ENCODE measurements around the gene LSG1. TPM values are rescaled to one million over a fixed set of nuclear protein-coding genes. Genes with fewer than 3 reads are reported as not detected.
"Not testable (repeated sequence)": the region's sequence is repeated elsewhere in the genome, so short reads cannot be mapped to it uniquely, and the experiment has no call there.

The LSG1 gene
- total RNA-seq, 2 donors from 2014 or later, result 19.0 to 34.8 TPM

DNA sequence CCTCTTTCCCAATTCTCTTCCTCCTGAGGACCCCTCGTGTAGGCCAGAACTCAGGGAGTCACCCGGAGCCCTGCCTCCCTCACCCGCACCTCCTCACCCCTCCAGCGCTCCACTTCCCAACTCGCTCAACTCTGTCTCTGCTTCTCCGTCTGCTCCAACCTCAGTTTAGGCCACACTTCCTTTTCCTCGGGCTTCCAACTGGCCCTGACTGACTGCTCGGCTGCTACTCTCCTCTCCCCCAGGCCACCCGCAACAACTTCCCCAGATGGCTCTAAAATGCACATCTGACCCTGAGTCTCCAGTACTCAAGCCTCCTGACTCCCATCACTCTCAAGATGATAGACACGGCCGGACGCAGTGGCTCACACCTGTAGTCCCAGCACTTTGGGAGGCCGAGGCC, 62.4 kb downstream of the LSG1 start:
- no peak for DNase-seq
- H3K9ac ChIP-seq (ENCODE audit: low read depth in 2 of 2, low read length in 2 of 2), result no peak overlapping the region
- no peaks in the 10 kb centered on the region for H3K9me3 ChIP-seq
- no peak overlapping the region for H3K27ac ChIP-seq
- H3K4me3 ChIP-seq, result no peak overlapping the region
- H3K4me1 ChIP-seq, result no peaks in the 10 kb centered on the region
- H3K27me3 ChIP-seq, result no peaks in the 10 kb centered on the region
- intact Hi-C loops (cut with DNase I), result no loop called here
- H3K36me3 ChIP-seq, result no peaks in the 10 kb centered on the region
- TF ChIP-seq, protein P1, sequence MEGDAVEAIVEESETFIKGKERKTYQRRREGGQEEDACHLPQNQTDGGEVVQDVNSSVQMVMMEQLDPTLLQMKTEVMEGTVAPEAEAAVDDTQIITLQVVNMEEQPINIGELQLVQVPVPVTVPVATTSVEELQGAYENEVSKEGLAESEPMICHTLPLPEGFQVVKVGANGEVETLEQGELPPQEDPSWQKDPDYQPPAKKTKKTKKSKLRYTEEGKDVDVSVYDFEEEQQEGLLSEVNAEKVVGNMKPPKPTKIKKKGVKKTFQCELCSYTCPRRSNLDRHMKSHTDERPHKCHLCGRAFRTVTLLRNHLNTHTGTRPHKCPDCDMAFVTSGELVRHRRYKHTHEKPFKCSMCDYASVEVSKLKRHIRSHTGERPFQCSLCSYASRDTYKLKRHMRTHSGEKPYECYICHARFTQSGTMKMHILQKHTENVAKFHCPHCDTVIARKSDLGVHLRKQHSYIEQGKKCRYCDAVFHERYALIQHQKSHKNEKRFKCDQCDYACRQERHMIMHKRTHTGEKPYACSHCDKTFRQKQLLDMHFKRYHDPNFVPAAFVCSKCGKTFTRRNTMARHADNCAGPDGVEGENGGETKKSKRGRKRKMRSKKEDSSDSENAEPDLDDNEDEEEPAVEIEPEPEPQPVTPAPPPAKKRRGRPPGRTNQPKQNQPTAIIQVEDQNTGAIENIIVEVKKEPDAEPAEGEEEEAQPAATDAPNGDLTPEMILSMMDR (IDR thresholded peaks at IDR 0.05), result no peak

- Histone ChIP-seq H3K9ac (ENCODE audit: low read depth in 2 of 2, low read length in 2 of 2) (no peak overlapping the region), H3K36me3 (no peaks in the 10 kb centered on the region), H3K4me3 (no peak overlapping the region), H3K4me1 (no peaks in the 10 kb centered on the region), H3K27ac (no peak overlapping the region), H3K27me3 (no peaks in the 10 kb centered on the region), H3K9me3 (no peaks in the 10 kb centered on the region)
- intact Hi-C loops (cut with DNase I), result no loop called here
- TF ChIP-seq, protein P1 (IDR thresholded peaks at IDR 0.05), result no peak
- DNase-seq, result no peak
Measured at GRCh38 chr3:194608981-194609380, 63.0 kb downstream of the LSG1 start.

GRCh38 chr3:194607592-194608389, 64.2 kb downstream of the LSG1 start:
- intact Hi-C loops (cut with DNase I), result no loop called here
- no peak for DNase-seq
- no peaks in the 10 kb centered on the region for H3K27me3 ChIP-seq
- H3K36me3 ChIP-seq, result no peaks in the 10 kb centered on the region
- H3K27ac ChIP-seq, result no peak overlapping the region
- H3K4me1 ChIP-seq, result no peaks in the 10 kb centered on the region
- H3K9ac ChIP-seq (ENCODE audit: low read depth in 2 of 2, low read length in 2 of 2), result no peak overlapping the region
- no peaks in the 10 kb centered on the region for H3K9me3 ChIP-seq
- no peak overlapping the region for H3K4me3 ChIP-seq
- TF ChIP-seq, protein P1 (IDR thresholded peaks at IDR 0.05), result no peak

DNA sequence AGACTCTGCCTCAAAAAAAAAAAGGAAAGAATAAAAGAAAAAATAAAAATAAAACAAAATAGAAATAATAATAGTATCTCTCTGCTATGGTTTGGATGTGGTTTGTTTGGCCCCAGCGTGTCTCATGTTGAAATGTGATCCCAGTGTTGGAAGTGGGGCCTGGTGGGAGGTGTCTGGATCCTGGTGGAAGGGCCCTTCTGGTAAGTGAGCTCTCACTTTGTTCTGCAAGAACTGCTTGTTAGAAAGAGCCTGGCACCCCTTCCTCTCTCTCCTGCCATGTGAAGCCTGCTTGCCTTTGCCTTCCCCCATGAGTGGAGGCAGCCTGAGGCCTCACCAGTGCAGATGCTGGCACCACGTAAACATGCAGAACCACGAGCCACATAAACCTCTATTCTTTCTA, 65.0 kb downstream of the LSG1 start:
- DNase-seq, result no peak
- intact Hi-C loops (cut with DNase I), result no loop called here
- Histone ChIP-seq H3K27me3 (no peaks in the 10 kb centered on the region), H3K9ac (ENCODE audit: low read depth in 2 of 2, low read length in 2 of 2) (no peak overlapping the region), H3K9me3 (no peaks in the 10 kb centered on the region), H3K36me3 (no peaks in the 10 kb centered on the region), H3K4me3 (no peak overlapping the region), H3K4me1 (no peaks in the 10 kb centered on the region), H3K27ac (no peak overlapping the region)
- TF ChIP-seq, protein P1 (IDR thresholded peaks at IDR 0.05), result no peak

GRCh38 chr3:194606163-194606562, 65.8 kb downstream of the LSG1 start:
- H3K4me3 ChIP-seq, result no peak overlapping the region
- no peak for DNase-seq
- H3K4me1 ChIP-seq, result no peaks in the 10 kb centered on the region
- no peak overlapping the region for H3K9ac ChIP-seq (ENCODE audit: low read depth in 2 of 2, low read length in 2 of 2)
- no peak overlapping the region for H3K27ac ChIP-seq
- TF ChIP-seq, protein P1 (IDR thresholded peaks at IDR 0.05), result no peak
- no peaks in the 10 kb centered on the region for H3K9me3 ChIP-seq
- no peaks in the 10 kb centered on the region for H3K36me3 ChIP-seq
- intact Hi-C loops (cut with DNase I), result no loop called here
- no peaks in the 10 kb centered on the region for H3K27me3 ChIP-seq

DNA sequence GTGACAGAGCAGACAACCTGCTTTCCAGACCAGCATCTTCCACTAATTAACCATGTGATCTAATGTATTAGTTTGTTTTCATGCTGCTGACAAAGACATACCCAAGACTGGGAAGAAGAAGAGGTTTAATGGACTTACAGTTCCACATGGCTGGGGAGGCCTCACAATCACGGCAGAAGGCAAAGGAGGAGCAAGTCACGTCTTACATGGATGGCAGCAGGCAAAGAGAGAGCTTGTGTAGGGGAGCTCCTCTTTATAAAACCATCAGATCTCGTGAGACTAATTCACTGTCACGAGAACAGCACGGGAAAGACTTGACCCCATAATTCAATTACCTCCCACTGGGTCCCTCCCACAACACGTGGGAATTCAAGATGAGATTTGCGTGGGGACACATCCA, 66.7 kb downstream of the LSG1 start:
- H3K9me3 ChIP-seq; H3K9ac ChIP-seq (ENCODE audit: low read depth in 2 of 2, low read length in 2 of 2); DNase-seq; H3K4me1 ChIP-seq; H3K36me3 ChIP-seq; H3K27ac ChIP-seq; intact Hi-C loops (cut with DNase I); H3K4me3 ChIP-seq; H3K27me3 ChIP-seq: not testable (repeated sequence)
